Activated CD4-positive, alpha-beta memory T cell treated with anti-CD3 and anti-CD28 coated beads, Interleukin-2, amount 10 ng/mL, durations not matched to agents 7 days and 5 days (primary cell): ENCODE measurements around the gene ARL4D. TPM values are rescaled to one million over a fixed set of nuclear protein-coding genes. Genes with fewer than 3 reads are reported as not detected.
"Not testable (repeated sequence)": the region's sequence is repeated elsewhere in the genome, so short reads cannot be mapped to it uniquely, and the experiment has no call there.

Source experiments
- CTCF ChIA-PET: fragments of 350-600 bp; sonication (Branson Sonifier 250); formaldehyde crosslinking; loops from one replicate; lab custom pipeline; 2021; ENCODE audit warnings: antibody characterized with exemption, inconsistent platforms; lab: Charles Lee
- POLR2A ChIA-PET: fragments of 350-600 bp; sonication (Branson Sonifier 250); formaldehyde crosslinking; loops from one replicate; lab custom pipeline; 2021; ENCODE audit warnings: antibody characterized with exemption; lab: Charles Lee
- DNase-seq: peaks from one replicate; pipeline ENCODE4 v3.0.0-alpha.2; 2020
- H3K27ac Mint-ChIP-seq: one replicate; pipeline ENCODE4 v1.8.0; 2021; ENCODE audit warnings: mild to moderate bottlenecking, mixed read lengths
- H3K27me3 Mint-ChIP-seq: one replicate; pipeline ENCODE4 v1.8.0; 2021; ENCODE audit warnings: mixed read lengths
- H3K36me3 Mint-ChIP-seq: one replicate; pipeline ENCODE4 v1.8.0; 2021; ENCODE audit warnings: low read depth, mixed read lengths
- H3K4me1 Mint-ChIP-seq: one replicate; pipeline ENCODE4 v1.8.0; 2021; ENCODE audit warnings: mixed read lengths
- H3K4me3 Mint-ChIP-seq: one replicate; pipeline ENCODE4 v1.8.0; 2021; ENCODE audit warnings: mild to moderate bottlenecking, mixed read lengths
- H3K9me3 Mint-ChIP-seq: one replicate; pipeline ENCODE4 v1.8.0; 2021; ENCODE audit warnings: mixed read lengths
- total RNA-seq, 2 experiments: library from RNA; stranded (reverse); gene quantifications; one replicate each; pipeline ENCODE4 v1.2.3, GENCODE V29; 2021

Gene ARL4D
- total RNA-seq, 2 experiments from 2014 or later, result 5.5 to 6.4 TPM

GRCh38 chr17:43372273-43372911 lies 26.4 kb upstream of the ARL4D start:
- no peaks in the 10 kb centered on the region for H3K36me3 Mint-ChIP-seq
- DNase-seq, result no peak
- H3K9me3 Mint-ChIP-seq, result no peaks in the 10 kb centered on the region
- POLR2A ChIA-PET, result interaction anchor here (1.7 to 1.8 kb wide), 2 partner anchors 11 to 16 kb away, joined by 11 to 15 read pairs; no protein-coding TSS in a partner anchor
- H3K4me3 Mint-ChIP-seq, result no peak overlapping the region
- peaks cover 39% of the 10 kb centered on the region for H3K4me1 Mint-ChIP-seq
- H3K27me3 Mint-ChIP-seq, result no peaks in the 10 kb centered on the region
- no peak overlapping the region for H3K27ac Mint-ChIP-seq
- CTCF ChIA-PET, result no interaction called here

- ChIA-PET CTCF (interaction anchor here (1.1 to 1.2 kb wide), 2 partner anchors 15 to 20 kb away, joined by 4 to 5 read pairs; no protein-coding TSS in a partner anchor), POLR2A (interaction anchor here (1.7 to 1.8 kb wide), 2 partner anchors 12 to 15 kb away, joined by 11 to 15 read pairs; no protein-coding TSS in a partner anchor)
- no peaks in the 10 kb centered on the region for H3K9me3 Mint-ChIP-seq
- no peak overlapping the region for H3K4me3 Mint-ChIP-seq
- H3K27me3 Mint-ChIP-seq, result no peaks in the 10 kb centered on the region
- H3K36me3 Mint-ChIP-seq, result no peaks in the 10 kb centered on the region
- DNase-seq, result no peak
- no peak overlapping the region for H3K27ac Mint-ChIP-seq
- peaks cover 31% of the 10 kb centered on the region for H3K4me1 Mint-ChIP-seq
Observed at GRCh38 chr17:43373356-43373755, 25.4 kb upstream of the ARL4D start.

GRCh38 chr17:43375915-43376314 lies 22.9 kb upstream of the ARL4D start:
- ChIA-PET CTCF (interaction anchor here (1.1 kb wide), 2 partner anchors 12 to 18 kb away, joined by 3 to 4 read pairs; no protein-coding TSS in a partner anchor), POLR2A (interaction anchor here (1.4 to 5.6 kb wide), 4 partner anchors 7 to 15 kb away, joined by 4 to 71 read pairs (median 22); no protein-coding TSS in a partner anchor)
- peaks cover 15% of the 10 kb centered on the region for H3K9me3 Mint-ChIP-seq
- H3K36me3 Mint-ChIP-seq, H3K4me3 Mint-ChIP-seq, H3K27ac Mint-ChIP-seq, H3K27me3 Mint-ChIP-seq, DNase-seq: not testable (repeated sequence)
- peaks cover 21% of the 10 kb centered on the region for H3K4me1 Mint-ChIP-seq

- CTCF ChIA-PET, result no interaction called here
- Mint-ChIP-seq H3K27me3 (no peaks in the 10 kb centered on the region), H3K36me3 (peaks cover 8% of the 10 kb centered on the region), H3K4me1 (peaks cover 14% of the 10 kb centered on the region), H3K27ac (no peak overlapping the region), H3K9me3 (peaks cover 15% of the 10 kb centered on the region), H3K4me3 (no peak overlapping the region)
- POLR2A ChIA-PET, result interaction anchor here (2.6 to 5.6 kb wide), 2 partner anchors 9 to 11 kb away, joined by 15 to 71 read pairs; no protein-coding TSS in a partner anchor
- no peak for DNase-seq
Observed at GRCh38 chr17:43377056-43377810, 21.6 kb upstream of the ARL4D start.

GRCh38 chr17:43378766-43379165 lies 20.0 kb upstream of the ARL4D start:
- Mint-ChIP-seq H3K4me1 (peaks cover 13% of the 10 kb centered on the region), H3K36me3 (peaks cover 8% of the 10 kb centered on the region), H3K4me3 (no peak overlapping the region), H3K27ac (no peak overlapping the region), H3K9me3 (peaks cover 15% of the 10 kb centered on the region), H3K27me3 (no peaks in the 10 kb centered on the region)
- ChIA-PET CTCF (interaction anchor here (1.2 to 1.4 kb wide), 2 partner anchors 10 to 16 kb away, joined by 5 read pairs; no protein-coding TSS in a partner anchor), POLR2A (interaction anchor here (1.9 to 5.6 kb wide), 2 partner anchors 9 to 10 kb away, joined by 11 to 71 read pairs; no protein-coding TSS in a partner anchor)
- no peak for DNase-seq

GRCh38 chr17:43380307-43380706 lies 18.5 kb upstream of the ARL4D start:
- no peak for DNase-seq
- POLR2A ChIA-PET, result interaction anchor here (0.8 to 5.6 kb wide), 2 partner anchors 12 to 19 kb away, joined by 4 to 71 read pairs; no protein-coding TSS in a partner anchor
- H3K27me3 Mint-ChIP-seq, result no peaks in the 10 kb centered on the region
- H3K4me1 Mint-ChIP-seq, result peaks cover 7% of the 10 kb centered on the region
- H3K4me3 Mint-ChIP-seq, result no peak overlapping the region
- H3K27ac Mint-ChIP-seq, result no peak overlapping the region
- CTCF ChIA-PET, result interaction anchor here (1.2 kb wide), 1 partner anchor 103 kb away, joined by 7 read pairs; the partner anchor contains the start of gene DHX8
- H3K9me3 Mint-ChIP-seq, result peaks cover 15% of the 10 kb centered on the region
- H3K36me3 Mint-ChIP-seq, result peaks cover 8% of the 10 kb centered on the region

- H3K4me1 Mint-ChIP-seq, result no peaks in the 10 kb centered on the region
- DNase-seq, result no peak
- no peak overlapping the region for H3K4me3 Mint-ChIP-seq
- H3K27ac Mint-ChIP-seq, result no peak overlapping the region
- H3K36me3 Mint-ChIP-seq, result peaks cover 8% of the 10 kb centered on the region
- H3K27me3 Mint-ChIP-seq, result no peaks in the 10 kb centered on the region
- CTCF ChIA-PET, result interaction anchor here (1.2 kb wide), 1 partner anchor 102 kb away, joined by 7 read pairs; the partner anchor contains the start of gene DHX8
- peaks cover 15% of the 10 kb centered on the region for H3K9me3 Mint-ChIP-seq
- POLR2A ChIA-PET, result interaction anchor here (0.8 to 5.6 kb wide), 2 partner anchors 12 to 20 kb away, joined by 4 to 71 read pairs; no protein-coding TSS in a partner anchor
Observed at GRCh38 chr17:43381204-43381603, 17.6 kb upstream of the ARL4D start.

GRCh38 chr17:43381621-43382020 lies 17.2 kb upstream of the ARL4D start:
- ChIA-PET POLR2A (no interaction called here), CTCF (no interaction called here)
- Mint-ChIP-seq H3K4me1 (no peaks in the 10 kb centered on the region), H3K4me3 (no peak overlapping the region), H3K27ac (no peak overlapping the region), H3K9me3 (peaks cover 15% of the 10 kb centered on the region), H3K36me3 (peaks cover 8% of the 10 kb centered on the region), H3K27me3 (no peaks in the 10 kb centered on the region)
- no peak for DNase-seq

GRCh38 chr17:43382776-43383175 lies 16.0 kb upstream of the ARL4D start:
- ChIA-PET CTCF (no interaction called here), POLR2A (no interaction called here)
- peaks cover 15% of the 10 kb centered on the region for H3K9me3 Mint-ChIP-seq
- H3K27ac Mint-ChIP-seq, result no peak overlapping the region
- no peak overlapping the region for H3K4me3 Mint-ChIP-seq
- H3K27me3 Mint-ChIP-seq, result no peaks in the 10 kb centered on the region
- DNase-seq, result no peak
- peaks cover 8% of the 10 kb centered on the region for H3K36me3 Mint-ChIP-seq
- H3K4me1 Mint-ChIP-seq, result peaks cover 8% of the 10 kb centered on the region

GRCh38 chr17:43383372-43383771 lies 15.4 kb upstream of the ARL4D start:
- H3K36me3 Mint-ChIP-seq, result peaks cover 8% of the 10 kb centered on the region
- DNase-seq, result no peak
- no peak overlapping the region for H3K4me3 Mint-ChIP-seq
- POLR2A ChIA-PET, result interaction anchor here (20.5 kb wide), 1 partner anchor 19 kb away, joined by 903 read pairs; no protein-coding TSS in a partner anchor
- CTCF ChIA-PET, result no interaction called here
- H3K4me1 Mint-ChIP-seq, result peaks cover 8% of the 10 kb centered on the region
- H3K27ac Mint-ChIP-seq, result no peak overlapping the region
- no peaks in the 10 kb centered on the region for H3K27me3 Mint-ChIP-seq
- peaks cover 15% of the 10 kb centered on the region for H3K9me3 Mint-ChIP-seq

GRCh38 chr17:43383826-43384475 lies 14.8 kb upstream of the ARL4D start:
- CTCF ChIA-PET, result interaction anchor here (1.6 kb wide), 1 partner anchor 10 kb away, joined by 8 read pairs; no protein-coding TSS in a partner anchor
- POLR2A ChIA-PET, result interaction anchor here (5.4 to 20.5 kb wide), 2 partner anchors 19 to 100 kb away, joined by 76 to 903 read pairs; partner anchors contain the start of gene DHX8
- peaks cover 14% of the 10 kb centered on the region for H3K9me3 Mint-ChIP-seq
- no peak for DNase-seq
- H3K4me3 Mint-ChIP-seq, result no peak overlapping the region
- no peaks in the 10 kb centered on the region for H3K27me3 Mint-ChIP-seq
- peaks cover 9% of the 10 kb centered on the region for H3K4me1 Mint-ChIP-seq
- H3K27ac Mint-ChIP-seq, result no peak overlapping the region
- H3K36me3 Mint-ChIP-seq, result peaks cover 8% of the 10 kb centered on the region

- no peak overlapping the region for H3K4me3 Mint-ChIP-seq
- ChIA-PET POLR2A (interaction anchor here (5.4 to 20.5 kb wide), 2 partner anchors 20 to 99 kb away, joined by 76 to 903 read pairs; partner anchors contain the start of gene DHX8), CTCF (interaction anchor here (1.3 to 1.6 kb wide), 2 partner anchors 9 to 100 kb away, joined by 5 to 8 read pairs; partner anchors contain the start of gene DHX8)
Observed at GRCh38 chr17:43384476-43384862, 14.3 kb upstream of the ARL4D start.

More at GRCh38 chr17:43384476-43384862, 14.3 kb upstream of the ARL4D start:
- no peaks in the 10 kb centered on the region for H3K27me3 Mint-ChIP-seq
- H3K4me1 Mint-ChIP-seq, result peaks cover 11% of the 10 kb centered on the region
- DNase-seq, result no peak
- H3K36me3 Mint-ChIP-seq, result peaks cover 8% of the 10 kb centered on the region
- H3K27ac Mint-ChIP-seq, result no peak overlapping the region
- peaks cover 13% of the 10 kb centered on the region for H3K9me3 Mint-ChIP-seq
